ENCODE measurements around the gene RAB28. TPM values are rescaled to one million over a fixed set of nuclear protein-coding genes. Genes with fewer than 3 reads are reported as not detected.

Gene RAB28
- total RNA-seq, 4 donors from 2014 or later, result 15.9 to 22.8 (median 18.3) TPM

DNA sequence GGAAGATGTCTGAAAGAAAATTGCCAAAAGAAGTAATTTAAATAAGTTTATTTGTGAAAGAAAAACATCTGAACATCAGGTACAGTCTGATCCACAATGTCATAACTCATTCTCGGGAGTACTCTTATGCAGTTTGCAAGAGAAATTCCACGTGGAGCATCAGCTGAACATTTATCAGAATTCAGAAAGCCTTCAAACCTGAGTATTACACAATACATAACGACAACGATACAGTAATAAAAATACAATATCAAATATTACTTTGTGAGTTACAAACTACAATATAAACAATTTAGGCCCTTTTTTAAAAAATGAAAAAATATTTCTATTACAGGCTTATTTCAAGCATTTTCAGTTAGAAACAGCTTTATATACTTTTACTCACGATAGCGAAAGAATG lies 116.4 kb downstream of the RAB28 start:
- intact Hi-C loops (cut with DNase I), result no loop called here
- Histone ChIP-seq H3K4me1 (no peaks in the 10 kb centered on the region), H3K4me3 (no peak overlapping the region), H3K27me3 (no peaks in the 10 kb centered on the region), H3K27ac (replicated peaks in 1 of 4) (no peak overlapping the region), H3K9me3 (no peaks in the 10 kb centered on the region), H3K36me3 (peaks cover 0 to 15% (median 3%) of the 10 kb centered on the region in 4 donors)
- 92% methylated on average over 6 of the region's 6 CpGs for WGBS
- no peak for TF ChIP-seq POLR2A (IDR thresholded peaks at IDR 0.05; ENCODE audit: low read depth)
- no peak for TF ChIP-seq EP300 (IDR thresholded peaks at IDR 0.05)
- TF ChIP-seq POLR2AphosphoS5 (IDR thresholded peaks at IDR 0.05), result no peak
- no peak for TF ChIP-seq CTCF (IDR thresholded peaks at IDR 0.05)
- DNase-seq (ENCODE audit: extremely low spot score), result no peak

DNA sequence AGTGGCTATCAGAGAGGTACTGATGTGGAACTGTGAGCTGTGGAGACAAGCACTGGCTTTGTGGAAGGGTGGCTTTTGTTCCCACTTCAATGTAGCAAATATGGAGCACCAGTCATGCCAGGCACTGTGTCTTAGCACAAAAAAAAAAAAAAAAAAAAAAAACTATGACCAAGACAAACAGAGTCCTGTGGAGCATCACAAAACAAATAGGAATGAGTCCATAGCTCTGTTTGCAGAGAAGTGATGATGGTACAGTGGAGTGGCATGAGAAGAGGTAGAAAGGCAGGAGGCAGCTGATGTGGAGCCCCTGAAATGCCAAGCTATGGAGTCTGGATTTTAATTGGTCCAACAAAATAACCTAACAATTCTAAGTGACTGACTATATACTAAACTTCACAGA lies 116.9 kb downstream of the RAB28 start:
- DNase-seq (ENCODE audit: extremely low spot score), result no peak
- H3K27ac ChIP-seq (replicated peaks in 1 of 4), result no peak overlapping the region
- intact Hi-C loops (cut with DNase I), result no loop called here
- no peaks in the 10 kb centered on the region for H3K27me3 ChIP-seq
- H3K4me3 ChIP-seq, result no peak overlapping the region
- TF ChIP-seq CTCF (IDR thresholded peaks at IDR 0.05), result no peak
- no peak for TF ChIP-seq POLR2A (IDR thresholded peaks at IDR 0.05; ENCODE audit: low read depth)
- no peak for TF ChIP-seq POLR2AphosphoS5 (IDR thresholded peaks at IDR 0.05)
- no peak for TF ChIP-seq EP300 (IDR thresholded peaks at IDR 0.05)
- no peaks in the 10 kb centered on the region for H3K9me3 ChIP-seq
- H3K4me1 ChIP-seq, result no peaks in the 10 kb centered on the region
- H3K36me3 ChIP-seq, result peaks cover 0 to 15% (median 3%) of the 10 kb centered on the region in 4 donors

DNA sequence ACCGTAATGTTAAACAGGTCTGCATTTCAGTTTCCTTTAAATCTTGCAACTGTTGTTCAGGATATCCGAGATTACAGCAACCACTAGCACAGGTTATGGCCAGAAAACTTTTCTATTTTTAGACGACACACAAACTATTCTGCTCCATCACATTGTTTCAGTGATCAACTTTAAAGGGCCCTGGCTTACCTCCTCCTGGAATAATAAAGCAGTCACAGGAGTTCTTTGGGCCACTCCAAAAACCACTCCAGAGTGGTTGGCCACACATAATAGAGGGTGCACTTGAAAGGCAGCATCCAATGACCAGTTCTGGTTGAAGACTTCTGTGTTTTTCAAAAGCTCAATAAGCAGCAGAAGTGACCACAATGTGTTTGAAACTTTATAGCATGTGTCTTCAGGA lies 118.9 kb downstream of the RAB28 start:
- H3K27me3 ChIP-seq, result no peaks in the 10 kb centered on the region
- DNase-seq (ENCODE audit: extremely low spot score), result no peak
- no peaks in the 10 kb centered on the region for H3K9me3 ChIP-seq
- no peak overlapping the region for H3K27ac ChIP-seq (replicated peaks in 1 of 4)
- no peak overlapping the region for H3K4me3 ChIP-seq
- peaks cover 0 to under 1% (median 0%) of the 10 kb centered on the region in 4 donors for H3K4me1 ChIP-seq
- no peak for TF ChIP-seq CTCF (IDR thresholded peaks at IDR 0.05)
- TF ChIP-seq POLR2A (IDR thresholded peaks at IDR 0.05; ENCODE audit: low read depth), result no peak
- TF ChIP-seq POLR2AphosphoS5 (IDR thresholded peaks at IDR 0.05), result no peak
- H3K36me3 ChIP-seq, result peaks cover 0 to 15% (median 3%) of the 10 kb centered on the region in 4 donors
- 72% methylated on average over 3 of the region's 3 CpGs for WGBS
- intact Hi-C loops (cut with DNase I), result no loop called here

GRCh38 chr4:13364653-13365052 lies 119.5 kb downstream of the RAB28 start:
- no peaks in the 10 kb centered on the region for H3K9me3 ChIP-seq
- H3K27me3 ChIP-seq, result no peaks in the 10 kb centered on the region
- no peak overlapping the region for H3K4me3 ChIP-seq
- WGBS, result 97% methylated on average over 6 of the region's 6 CpGs
- no peak overlapping the region for H3K27ac ChIP-seq (replicated peaks in 1 of 4)
- TF ChIP-seq POLR2AphosphoS5 (IDR thresholded peaks at IDR 0.05) (no peak), EP300 (IDR thresholded peaks at IDR 0.05) (no peak), CTCF (IDR thresholded peaks at IDR 0.05) (no peak), POLR2A (IDR thresholded peaks at IDR 0.05; ENCODE audit: low read depth) (no peak)
- H3K36me3 ChIP-seq, result peaks cover 0 to 15% (median 3%) of the 10 kb centered on the region in 4 donors
- intact Hi-C loops (cut with DNase I), result no loop called here
- H3K4me1 ChIP-seq, result peaks cover 0 to 6% (median 2%) of the 10 kb centered on the region in 4 donors
- no peak for DNase-seq (ENCODE audit: extremely low spot score)

- no peak overlapping the region for H3K27ac ChIP-seq (replicated peaks in 1 of 4)
- no peak for TF ChIP-seq CTCF (IDR thresholded peaks at IDR 0.05)
- no peak for TF ChIP-seq POLR2A (IDR thresholded peaks at IDR 0.05; ENCODE audit: low read depth)
- TF ChIP-seq POLR2AphosphoS5 (IDR thresholded peaks at IDR 0.05), result no peak
- no peak for TF ChIP-seq EP300 (IDR thresholded peaks at IDR 0.05)
- H3K36me3 ChIP-seq, result peaks cover 0 to 15% (median 3%) of the 10 kb centered on the region in 4 donors
- no peaks in the 10 kb centered on the region for H3K9me3 ChIP-seq
- no peak for DNase-seq (ENCODE audit: extremely low spot score)
- WGBS, result 100% methylated on average over 1 of the region's 1 CpG
- no peaks in the 10 kb centered on the region for H3K27me3 ChIP-seq
- intact Hi-C loops (cut with DNase I), result no loop called here
- no peak overlapping the region for H3K4me3 ChIP-seq
- peaks cover 0 to 10% (median 6%) of the 10 kb centered on the region in 4 donors for H3K4me1 ChIP-seq
Observed at GRCh38 chr4:13364172-13364571, 120.0 kb downstream of the RAB28 start.
